ACHN (cell line): ENCODE results near the gene TYRP1.
A peak's percentile ranks its signal among the peaks of the same experiment; 100 is the strongest.

ENCODE experiments used
- DNase-seq: peaks from one replicate; pipeline ENCODE4 v3.0.0-alpha.2; 2015
- in situ Hi-C: cut with HindIII; loops from 2 replicates; pipeline ENCODE4 v1.10.0; 2017; ENCODE audit warnings: low sequenced_read_pairs, low pct_ligation_motif_present, low pct_unique_long_range_greater_than_20kb

Gene TYRP1

GRCh38 chr9:12694013-12694412 lies 828 bp downstream of the TYRP1 start:
- in situ Hi-C loops, result no loop called here
- no peak for DNase-seq

GRCh38 chr9:12695474-12695873 lies 2.3 kb downstream of the TYRP1 start:
- in situ Hi-C loops, result no loop called here

GRCh38 chr9:12696931-12697622 lies 3.9 kb downstream of the TYRP1 start:
- DNase-seq, result no peak

More at GRCh38 chr9:12695474-12695873, 2.3 kb downstream of the TYRP1 start:
- no peak for DNase-seq

GRCh38 chr9:12697719-12698118 lies 4.5 kb downstream of the TYRP1 start:
- DNase-seq, result no peak
- in situ Hi-C loops, result no loop called here

More at GRCh38 chr9:12696931-12697622, 3.9 kb downstream of the TYRP1 start:
- in situ Hi-C loops, result no loop called here

- no peak for DNase-seq
- in situ Hi-C loops, result no loop called here
These were observed 5.1 kb downstream of the TYRP1 start for GRCh38 chr9:12698266-12698665.

GRCh38 chr9:12698986-12699385 lies 5.8 kb downstream of the TYRP1 start:
- DNase-seq, result no peak

GRCh38 chr9:12699529-12699928 lies 6.3 kb downstream of the TYRP1 start:
- DNase-seq, result peak; percentile 8
- in situ Hi-C loops, result no loop called here

More at GRCh38 chr9:12698986-12699385, 5.8 kb downstream of the TYRP1 start:
- in situ Hi-C loops, result no loop called here

GRCh38 chr9:12701126-12701525 lies 7.9 kb downstream of the TYRP1 start:
- in situ Hi-C loops, result no loop called here
- DNase-seq, result no peak

- peak; percentile 67 for DNase-seq
- in situ Hi-C loops, result no loop called here
These were observed 9.1 kb downstream of the TYRP1 start for GRCh38 chr9:12702160-12702758.

- DNase-seq, result no peak
- in situ Hi-C loops, result no loop called here
These were observed 10.8 kb downstream of the TYRP1 start for GRCh38 chr9:12703996-12704395.

- in situ Hi-C loops, result no loop called here
- no peak for DNase-seq
These were observed 12.7 kb downstream of the TYRP1 start for GRCh38 chr9:12705738-12706391.

- in situ Hi-C loops, result no loop called here
These were observed 15.5 kb downstream of the TYRP1 start for GRCh38 chr9:12708562-12709298.

GRCh38 chr9:12712532-12712931 lies 19.3 kb downstream of the TYRP1 start:
- DNase-seq, result no peak

More at GRCh38 chr9:12708562-12709298, 15.5 kb downstream of the TYRP1 start:
- DNase-seq, result peak; percentile 45

GRCh38 chr9:12715268-12715667 lies 22.1 kb downstream of the TYRP1 start:
- no peak for DNase-seq
- in situ Hi-C loops, result no loop called here

More at GRCh38 chr9:12712532-12712931, 19.3 kb downstream of the TYRP1 start:
- in situ Hi-C loops, result no loop called here

- no peak for DNase-seq
- in situ Hi-C loops, result no loop called here
These were observed 23.8 kb downstream of the TYRP1 start for GRCh38 chr9:12716823-12717600.

GRCh38 chr9:12717907-12718306 lies 24.7 kb downstream of the TYRP1 start:
- in situ Hi-C loops, result no loop called here
- DNase-seq, result no peak

GRCh38 chr9:12718482-12719026 lies 25.4 kb downstream of the TYRP1 start:
- no peak for DNase-seq
- in situ Hi-C loops, result no loop called here

GRCh38 chr9:12719431-12719830 lies 26.2 kb downstream of the TYRP1 start:
- in situ Hi-C loops, result no loop called here
- peak; percentile 42 for DNase-seq
